HG03045 (cell line): ENCODE results near the gene SCRN3.

Experiments used
- ATAC-seq: cut with Tn5 transposase; IDR thresholded peaks from one replicate; pipeline ENCODE4 v1.9.1; 2021; ENCODE audit warnings: mild to moderate bottlenecking, moderate library complexity; ENCODE audit not compliant: unreplicated experiment

SCRN3 gene

DNA sequence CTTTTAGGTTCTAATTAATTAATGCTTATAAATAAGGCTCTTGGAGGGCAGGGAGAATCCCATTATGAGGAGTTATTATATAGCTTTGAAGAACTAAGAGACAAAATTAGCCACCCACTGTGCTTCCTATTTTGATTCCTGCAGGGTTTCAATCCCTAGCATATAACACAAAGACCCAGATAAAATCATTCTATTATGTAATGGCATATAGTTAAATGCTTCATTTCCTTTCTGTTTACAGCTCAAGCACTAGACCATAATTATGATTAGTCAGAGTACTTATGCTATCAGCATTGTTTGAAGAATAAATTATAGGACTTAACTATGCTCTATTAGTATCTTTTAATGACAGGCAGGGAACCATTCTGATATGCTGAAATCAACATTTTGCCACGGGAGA lies 82.2 kb downstream of the SCRN3 start:
- ATAC-seq: no peak
